HG02623 (cell line): Measurements from ENCODE around the gene GOT2.
"Not testable (repeated sequence)": the region's sequence is repeated elsewhere in the genome, so short reads cannot be mapped to it uniquely, and the experiment has no call there.

Experiments
- ATAC-seq: cut with Tn5 transposase; IDR thresholded peaks from one replicate; pipeline ENCODE4 v1.9.1; 2021; ENCODE audit warnings: moderate library complexity; ENCODE audit not compliant: unreplicated experiment

GOT2 gene

DNA sequence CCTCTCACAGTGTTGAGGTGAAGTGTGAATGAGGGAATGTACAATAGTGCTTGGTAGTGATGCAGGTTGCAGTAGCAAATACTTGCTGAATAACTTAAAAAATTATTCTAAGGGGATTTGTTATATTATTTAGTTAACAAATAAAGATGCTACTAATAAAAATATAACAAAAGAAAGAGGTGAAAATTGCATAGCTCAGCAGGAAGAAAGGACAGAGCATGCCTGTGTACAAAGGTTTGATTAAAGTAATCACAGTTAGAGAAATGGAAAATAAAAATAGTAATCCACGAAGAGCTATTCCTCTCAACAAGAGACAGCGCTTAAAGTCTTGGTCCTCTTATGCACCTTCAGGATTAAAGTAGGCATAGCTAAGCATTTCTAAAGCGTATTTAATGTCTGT, 11.0 kb downstream of the GOT2 start:
- no peak for ATAC-seq

DNA sequence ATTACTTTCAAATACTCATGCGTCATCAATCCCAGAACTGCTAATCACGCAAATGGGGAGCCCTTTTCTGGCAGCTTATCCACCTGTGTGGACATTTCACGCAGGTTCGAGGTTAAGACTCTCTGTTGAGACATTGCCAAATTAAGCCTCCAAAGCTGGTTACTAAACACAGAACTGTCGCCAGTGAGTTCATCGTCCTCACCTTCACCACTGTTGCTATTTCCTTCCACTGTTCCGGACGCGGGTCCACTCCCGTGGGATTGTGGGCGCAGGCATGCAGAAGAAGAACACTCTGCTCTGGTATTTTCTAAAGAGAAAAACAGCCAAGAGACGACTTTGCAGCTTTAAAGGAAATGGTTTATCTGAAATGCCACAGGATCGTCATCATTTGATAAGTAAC, 16.1 kb downstream of the GOT2 start:
- no peak for ATAC-seq

DNA sequence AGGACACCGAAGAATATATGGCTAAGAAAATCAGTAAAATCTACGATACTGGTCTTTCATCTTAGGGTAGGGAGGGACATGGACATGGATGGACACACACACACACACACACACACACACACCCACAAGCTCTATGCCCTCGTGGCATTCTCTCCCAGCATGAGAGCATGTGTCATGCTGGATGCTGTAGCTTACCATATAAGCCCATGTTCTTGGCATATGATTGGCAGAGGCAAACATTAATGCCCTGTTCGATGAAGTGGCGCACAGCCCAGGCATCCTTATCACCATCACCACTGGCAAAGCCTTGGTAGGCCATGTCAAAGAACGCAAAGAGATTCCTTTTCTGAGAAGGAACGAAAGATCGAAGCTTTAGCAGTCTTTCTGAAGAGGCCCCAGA, 17.6 kb downstream of the GOT2 start:
- ATAC-seq: no peak

DNA sequence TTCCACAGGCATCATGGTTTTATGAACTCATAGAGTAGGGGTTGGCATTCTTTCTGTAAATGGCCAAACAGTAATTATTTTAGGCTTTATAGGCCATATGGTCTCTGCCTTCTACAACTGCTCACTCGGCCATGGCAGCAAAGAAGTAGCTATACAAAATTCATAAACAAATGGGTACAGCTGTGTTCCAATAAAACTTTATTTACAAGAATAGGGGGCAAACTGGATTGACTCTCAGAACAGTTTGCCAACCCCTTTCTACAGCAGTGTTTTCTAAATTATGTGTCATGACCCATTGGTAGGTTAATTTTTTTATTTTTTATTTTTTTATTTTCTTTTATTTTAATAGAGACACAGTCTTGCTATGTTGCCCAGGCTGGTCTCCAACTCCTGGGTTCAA, 20.4 kb downstream of the GOT2 start:
- ATAC-seq: no peak

DNA sequence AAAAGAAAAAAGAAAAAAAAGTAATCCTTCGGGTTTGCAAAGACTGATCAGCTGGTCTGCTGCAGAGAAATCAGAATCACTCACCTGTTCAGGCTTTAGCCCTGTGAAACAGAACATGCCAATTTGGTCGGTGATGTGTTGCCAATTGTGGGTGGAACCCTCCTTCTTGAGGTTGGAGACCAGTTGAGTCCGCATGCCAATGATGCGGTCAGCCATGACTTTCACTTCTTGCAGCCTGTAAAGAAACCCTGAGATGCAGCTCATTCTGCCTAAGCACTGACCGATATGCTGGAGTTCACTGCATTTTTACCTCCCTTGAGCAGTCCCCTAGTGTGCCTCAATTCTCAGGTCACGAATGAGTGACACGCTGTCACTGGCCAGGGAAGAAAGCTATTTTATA, 24.8 kb downstream of the GOT2 start:
- ATAC-seq: no peak

GRCh38 chr16:58699151-58699550, 35.0 kb downstream of the GOT2 start:
- no peak for ATAC-seq

DNA sequence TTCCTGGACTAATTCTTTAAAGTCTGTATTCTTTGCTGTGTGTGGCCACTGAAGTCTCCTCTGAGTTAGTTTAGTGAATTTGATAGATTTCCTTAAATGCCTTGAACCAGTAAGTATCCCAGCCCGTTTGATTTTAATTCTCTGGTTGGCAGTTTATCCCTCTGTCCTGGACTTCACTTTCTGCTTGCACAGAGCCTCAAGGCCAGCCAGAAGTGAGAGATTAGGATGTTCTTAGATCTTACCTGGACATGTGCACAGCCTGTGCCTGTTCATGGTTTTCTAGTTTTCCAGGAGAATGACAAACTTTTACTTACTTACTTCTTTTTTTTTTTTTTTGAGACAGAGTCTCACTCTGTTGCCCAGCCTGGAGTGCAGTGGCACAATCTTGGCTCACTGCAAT, 38.7 kb downstream of the GOT2 start:
- ATAC-seq: no peak

DNA sequence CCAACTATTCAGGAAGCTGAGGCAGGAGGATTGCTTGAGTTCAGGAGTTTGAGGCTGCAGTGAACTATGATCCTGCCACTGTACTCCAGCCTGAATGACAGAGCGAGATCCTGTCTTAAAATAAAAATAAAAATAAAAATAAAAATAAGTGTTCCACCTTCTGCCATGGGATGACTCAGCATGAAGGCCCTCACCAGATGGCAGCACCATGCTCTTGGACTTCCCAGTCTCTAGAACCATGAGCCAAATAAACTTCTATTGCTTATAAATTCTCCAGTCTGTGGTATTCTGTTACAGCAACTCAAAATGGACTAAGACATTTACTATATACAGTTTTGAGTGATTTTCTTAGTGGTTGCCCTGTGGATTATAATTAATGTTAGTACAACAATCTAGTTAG, 41.7 kb downstream of the GOT2 start:
- ATAC-seq: no peak

DNA sequence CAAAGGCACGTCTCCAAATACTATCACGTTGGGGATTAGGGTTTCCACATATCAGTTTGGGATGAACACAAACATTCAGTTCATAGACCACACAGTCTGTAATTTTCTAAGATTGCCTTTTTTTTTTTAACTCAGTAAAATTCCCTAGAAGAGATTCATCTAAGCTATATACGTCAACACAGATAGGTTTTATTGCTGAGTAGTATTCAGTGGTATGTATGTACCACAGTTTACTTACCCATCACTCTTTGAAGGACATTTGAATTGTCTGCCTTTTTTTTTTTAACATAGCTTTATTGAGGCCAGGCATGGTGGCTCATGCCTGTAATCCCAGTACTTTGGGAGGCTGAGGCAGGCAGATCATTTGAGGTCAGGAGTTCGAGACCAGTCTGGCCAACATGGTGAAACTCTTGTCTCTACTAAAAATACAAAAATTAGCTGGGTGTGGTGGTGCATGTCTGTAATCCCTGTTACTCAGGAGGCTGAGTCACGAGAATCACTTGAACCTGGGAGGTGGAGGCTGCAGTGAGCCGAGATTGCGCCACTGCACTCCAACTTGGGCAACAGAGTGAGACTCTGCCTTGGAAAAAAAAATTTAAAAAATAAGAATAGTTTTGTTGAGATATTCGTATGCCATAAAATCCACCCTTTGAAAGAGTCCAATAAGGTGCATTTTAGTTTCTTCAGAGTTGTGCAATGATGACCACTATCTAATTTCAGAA, 47.0 kb downstream of the GOT2 start:
- not testable (repeated sequence) for ATAC-seq

- no peak for ATAC-seq
Observed at GRCh38 chr16:58685084-58685449, 49.0 kb downstream of the GOT2 start.

DNA sequence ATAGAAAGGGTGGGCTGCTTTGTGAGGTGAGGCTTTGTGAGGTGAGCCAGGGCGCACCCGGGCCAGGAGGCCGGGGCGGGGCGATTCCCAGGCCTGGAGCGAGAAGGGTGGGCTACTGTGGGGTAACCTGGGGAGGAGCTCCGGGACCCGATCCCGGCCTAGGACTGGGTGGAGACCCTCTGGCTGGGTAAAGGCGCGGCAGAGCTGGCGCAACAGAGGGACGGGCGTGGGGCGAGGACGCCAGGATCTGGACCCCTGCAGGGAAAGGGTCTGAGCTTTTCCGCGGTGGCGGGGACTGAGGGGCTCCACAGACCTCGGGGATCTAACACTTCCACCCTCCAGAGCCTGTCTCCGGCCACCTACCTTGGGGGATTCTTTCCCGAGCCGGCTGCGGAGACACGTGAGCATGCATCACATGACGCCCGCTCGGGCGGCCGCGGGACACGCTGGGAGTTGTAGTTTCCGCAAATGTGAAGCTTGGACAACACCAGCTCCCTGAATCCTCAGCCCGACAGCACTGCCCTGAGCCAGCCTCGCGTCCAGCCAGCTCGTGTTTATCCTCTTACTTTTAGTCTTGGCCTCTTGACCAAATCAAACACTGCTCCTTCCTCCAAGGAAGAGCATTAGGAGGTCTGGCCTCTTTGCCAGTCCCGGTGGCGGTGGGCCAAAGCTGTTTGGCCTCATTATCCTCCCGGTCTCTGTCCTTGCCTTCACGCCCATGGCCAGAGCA, 49.6 kb downstream of the GOT2 start, which contains the start of gene SLC38A7:
Gene SLC38A7 (minus strand): TSS at position 417 of the 730 bp plus-strand sequence. CDS start 4,644 bp downstream, outside the sequence.
- peak; percentile 99 for ATAC-seq

- no peak for ATAC-seq
Observed at GRCh38 chr16:58684001-58684353, 50.1 kb downstream of the GOT2 start.

DNA sequence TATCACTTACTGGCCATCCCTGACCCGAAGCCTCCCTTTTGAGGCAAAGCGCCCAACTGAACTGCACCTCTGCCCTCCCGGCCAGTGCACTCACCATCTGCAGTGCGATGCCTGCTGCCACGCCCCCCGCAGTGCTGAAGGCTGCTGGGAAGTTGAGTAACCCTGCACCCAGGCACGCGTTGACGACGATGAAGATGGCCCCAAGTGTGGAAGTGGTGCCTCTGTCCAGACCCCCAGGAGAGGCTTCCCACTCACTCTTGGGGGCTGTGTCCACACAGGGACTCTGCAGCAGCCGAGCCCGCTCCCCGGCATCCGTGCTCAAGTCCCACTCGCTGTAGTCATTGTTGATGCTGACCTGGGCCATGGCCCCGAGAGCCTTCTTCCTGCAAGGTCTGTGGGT, 54.4 kb downstream of the GOT2 start:
- ATAC-seq: no peak

GRCh38 chr16:58678716-58679115, 55.4 kb downstream of the GOT2 start:
- ATAC-seq: no peak

DNA sequence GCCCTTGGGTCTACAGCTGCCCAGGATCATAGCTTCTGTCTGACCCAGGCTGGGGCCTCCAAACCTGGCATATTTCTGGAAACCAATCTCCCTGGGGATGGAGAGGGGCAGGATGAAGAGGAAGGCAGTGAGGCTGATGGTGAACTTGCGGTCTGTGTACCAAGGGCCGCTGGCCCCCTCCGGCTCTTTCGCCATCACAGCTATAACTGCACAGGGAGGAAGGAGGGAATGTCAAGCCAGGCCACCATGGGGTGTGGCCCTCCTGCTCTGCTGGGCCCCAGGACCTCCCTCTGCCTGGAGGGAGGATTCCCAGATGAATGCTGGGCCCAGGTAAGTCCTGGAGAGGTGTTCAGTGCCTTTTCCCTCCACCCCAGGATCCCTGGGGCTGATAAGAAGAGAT, 55.8 kb downstream of the GOT2 start:
- ATAC-seq: no peak

DNA sequence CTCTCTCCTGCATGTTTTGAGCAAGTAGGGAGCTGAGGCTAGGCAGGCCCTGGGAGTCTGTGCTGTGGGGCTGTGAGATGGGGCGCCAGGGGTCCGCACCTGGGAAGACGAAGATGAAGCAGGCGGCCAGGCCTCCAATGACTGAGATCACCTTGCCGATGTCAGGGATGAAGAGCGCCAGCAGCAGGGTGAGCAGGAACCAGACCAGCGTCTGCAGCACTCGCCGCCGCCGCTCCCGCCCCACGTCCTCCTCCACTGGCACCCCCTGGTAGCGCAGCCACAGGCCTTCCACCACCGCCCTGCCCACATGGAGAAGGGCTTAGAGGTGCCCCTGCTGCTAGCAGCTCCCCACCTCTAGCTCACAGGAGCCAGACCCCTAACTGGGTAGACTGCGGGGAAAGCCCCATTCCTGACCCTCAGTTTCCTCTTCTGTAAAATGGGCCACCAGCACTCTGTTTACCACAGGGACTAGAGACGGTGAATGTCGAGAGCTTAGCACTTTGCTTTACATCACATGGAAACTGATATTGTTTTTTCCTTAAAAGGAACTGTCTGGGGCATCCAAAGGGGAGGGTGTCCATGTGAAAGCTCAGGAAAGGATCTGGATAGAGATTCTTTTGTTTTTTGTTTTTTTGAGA, 63.1 kb downstream of the GOT2 start:
- ATAC-seq: no peak

GRCh38 chr16:58670177-58670576, 63.9 kb downstream of the GOT2 start:
- ATAC-seq: no peak

- no peak for ATAC-seq
Observed at GRCh38 chr16:58665200-58665599, 68.9 kb downstream of the GOT2 start.

GRCh38 chr16:58661199-58661830, 72.8 kb downstream of the GOT2 start:
- peak; percentile 89 for ATAC-seq

GRCh38 chr16:58659911-58660310, 74.2 kb downstream of the GOT2 start:
- ATAC-seq: not testable (repeated sequence)

DNA sequence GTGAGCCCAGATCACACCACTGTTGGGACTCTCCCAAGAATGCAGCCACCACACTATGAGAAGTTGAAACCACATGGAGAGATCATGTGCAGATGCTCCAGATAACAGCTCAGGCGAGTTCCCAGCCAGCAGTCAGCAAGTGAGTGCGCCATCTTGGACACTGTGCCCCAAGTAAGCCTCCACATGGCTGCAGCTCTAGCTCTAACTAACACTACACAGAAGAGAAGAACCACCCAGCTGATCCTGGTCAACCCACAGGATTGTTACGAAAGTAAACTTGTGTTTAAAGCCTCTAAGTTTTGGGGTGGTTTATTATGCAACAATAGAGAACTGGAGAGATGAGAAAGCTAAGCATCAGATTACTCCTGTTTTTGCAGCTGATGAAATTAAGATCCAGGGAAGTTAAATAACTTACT, 75.3 kb downstream of the GOT2 start:
- ATAC-seq: no peak
